ENCODE data around the gene MYRF. TPM values are rescaled to one million over a fixed set of nuclear protein-coding genes. Genes with fewer than 3 reads are reported as not detected.
A peak's percentile ranks its signal among the peaks of the same experiment; 100 is the strongest.

Gene MYRF
- total RNA-seq, 2 donors from 2014 or later: 33.2 to 47.5 TPM

DNA sequence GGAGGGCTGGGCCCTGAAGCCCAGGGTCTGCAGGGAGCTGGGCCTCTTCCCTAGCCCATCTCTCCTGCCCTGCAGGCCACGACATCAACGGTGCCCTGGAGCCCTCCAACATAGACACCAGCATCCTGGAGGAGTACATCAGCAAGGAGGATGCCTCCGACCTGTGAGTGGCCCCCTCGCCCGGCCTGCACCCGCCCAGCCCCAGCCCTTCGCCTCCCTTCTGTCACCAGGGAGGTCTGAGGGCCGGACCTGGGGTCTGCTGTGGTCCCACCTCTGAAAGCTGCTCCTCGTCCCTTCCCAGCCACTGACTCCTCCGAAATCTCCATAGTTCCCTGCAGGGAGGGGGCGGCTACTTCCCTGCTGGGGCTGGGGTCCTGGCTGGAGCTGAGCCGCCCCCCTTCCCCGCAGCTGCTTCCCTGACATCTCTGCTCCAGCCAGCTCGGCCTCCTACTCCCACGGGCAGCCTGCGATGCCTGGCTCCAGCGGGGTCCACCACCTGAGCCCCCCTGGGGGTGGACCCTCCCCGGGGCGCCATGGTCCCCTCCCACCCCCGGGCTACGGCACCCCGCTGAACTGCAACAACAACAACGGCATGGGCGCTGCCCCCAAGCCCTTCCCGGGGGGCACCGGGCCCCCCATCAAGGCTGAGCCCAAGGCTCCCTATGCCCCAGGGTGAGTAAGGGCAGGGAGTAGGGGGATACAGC is 13.3 kb downstream of the MYRF start:
- peaks cover 37% of the 10 kb centered on the region for H3K4me1 ChIP-seq
- no peaks in the 10 kb centered on the region for H3K36me3 ChIP-seq (replicated peaks in 1 of 2; ENCODE audit: insufficient read depth in 1 of 2, low read depth in 2 of 2)
- TF ChIP-seq, protein P1, sequence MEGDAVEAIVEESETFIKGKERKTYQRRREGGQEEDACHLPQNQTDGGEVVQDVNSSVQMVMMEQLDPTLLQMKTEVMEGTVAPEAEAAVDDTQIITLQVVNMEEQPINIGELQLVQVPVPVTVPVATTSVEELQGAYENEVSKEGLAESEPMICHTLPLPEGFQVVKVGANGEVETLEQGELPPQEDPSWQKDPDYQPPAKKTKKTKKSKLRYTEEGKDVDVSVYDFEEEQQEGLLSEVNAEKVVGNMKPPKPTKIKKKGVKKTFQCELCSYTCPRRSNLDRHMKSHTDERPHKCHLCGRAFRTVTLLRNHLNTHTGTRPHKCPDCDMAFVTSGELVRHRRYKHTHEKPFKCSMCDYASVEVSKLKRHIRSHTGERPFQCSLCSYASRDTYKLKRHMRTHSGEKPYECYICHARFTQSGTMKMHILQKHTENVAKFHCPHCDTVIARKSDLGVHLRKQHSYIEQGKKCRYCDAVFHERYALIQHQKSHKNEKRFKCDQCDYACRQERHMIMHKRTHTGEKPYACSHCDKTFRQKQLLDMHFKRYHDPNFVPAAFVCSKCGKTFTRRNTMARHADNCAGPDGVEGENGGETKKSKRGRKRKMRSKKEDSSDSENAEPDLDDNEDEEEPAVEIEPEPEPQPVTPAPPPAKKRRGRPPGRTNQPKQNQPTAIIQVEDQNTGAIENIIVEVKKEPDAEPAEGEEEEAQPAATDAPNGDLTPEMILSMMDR (IDR thresholded peaks at IDR 0.05): no peak
- no peak for TF ChIP-seq POLR2A (IDR thresholded peaks at IDR 0.05)
- H3K9me3 ChIP-seq: no peaks in the 10 kb centered on the region
- no peak overlapping the region for H3K4me3 ChIP-seq
- WGBS, 2 donors: 87 to 100% methylated on average over 9 to 14 of the region's 26 CpGs
- H3K27ac ChIP-seq: peak overlapping the region in 1 of 4 donors; percentile 45
- H3K27me3 ChIP-seq: no peaks in the 10 kb centered on the region
- intact Hi-C loops (cut with DNase I): no loop called here
- no peak for DNase-seq
- ATAC-seq: no peak

DNA sequence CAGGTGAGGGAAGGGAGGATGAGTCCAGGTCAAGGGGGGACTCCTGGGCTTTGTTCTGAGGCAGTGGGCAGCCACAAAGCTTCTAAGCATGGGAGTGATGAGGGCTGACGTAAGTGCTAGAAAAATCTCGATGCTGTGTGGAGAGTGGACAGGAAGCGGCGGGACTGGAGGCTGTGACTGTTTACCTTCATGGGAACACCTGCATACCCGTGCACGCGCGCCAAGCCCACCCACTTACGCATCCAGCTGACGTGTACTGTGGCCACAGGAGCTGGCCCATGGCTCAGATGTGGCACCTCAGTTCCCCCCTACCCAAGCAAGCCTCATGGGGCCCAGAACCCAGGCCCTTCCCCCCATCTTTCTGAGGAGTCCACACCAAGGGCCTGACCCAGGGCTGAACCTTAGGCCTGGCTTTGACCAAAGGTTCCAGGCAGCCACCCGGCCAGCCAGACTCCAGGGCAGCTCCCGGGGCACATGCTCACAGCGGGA is 14.0 kb downstream of the MYRF start:
- H3K9me3 ChIP-seq: no peaks in the 10 kb centered on the region
- H3K4me1 ChIP-seq: peaks cover 34% of the 10 kb centered on the region
- intact Hi-C loops (cut with DNase I): no loop called here
- H3K36me3 ChIP-seq (replicated peaks in 1 of 2; ENCODE audit: insufficient read depth in 1 of 2, low read depth in 2 of 2): no peaks in the 10 kb centered on the region
- H3K4me3 ChIP-seq: no peak overlapping the region
- peak in 1 of 4 donors; percentile 73 for DNase-seq
- no peak for ATAC-seq
- H3K27ac ChIP-seq: peak overlapping the region in 2 of 4 donors; percentile 18 to 45
- 83 to 88% methylated on average over 11 to 13 of the region's 13 CpGs for WGBS, 2 donors
- no peaks in the 10 kb centered on the region for H3K27me3 ChIP-seq
- TF ChIP-seq POLR2A (IDR thresholded peaks at IDR 0.05): no peak
- TF ChIP-seq, protein P1 (IDR thresholded peaks at IDR 0.05): no peak

DNA sequence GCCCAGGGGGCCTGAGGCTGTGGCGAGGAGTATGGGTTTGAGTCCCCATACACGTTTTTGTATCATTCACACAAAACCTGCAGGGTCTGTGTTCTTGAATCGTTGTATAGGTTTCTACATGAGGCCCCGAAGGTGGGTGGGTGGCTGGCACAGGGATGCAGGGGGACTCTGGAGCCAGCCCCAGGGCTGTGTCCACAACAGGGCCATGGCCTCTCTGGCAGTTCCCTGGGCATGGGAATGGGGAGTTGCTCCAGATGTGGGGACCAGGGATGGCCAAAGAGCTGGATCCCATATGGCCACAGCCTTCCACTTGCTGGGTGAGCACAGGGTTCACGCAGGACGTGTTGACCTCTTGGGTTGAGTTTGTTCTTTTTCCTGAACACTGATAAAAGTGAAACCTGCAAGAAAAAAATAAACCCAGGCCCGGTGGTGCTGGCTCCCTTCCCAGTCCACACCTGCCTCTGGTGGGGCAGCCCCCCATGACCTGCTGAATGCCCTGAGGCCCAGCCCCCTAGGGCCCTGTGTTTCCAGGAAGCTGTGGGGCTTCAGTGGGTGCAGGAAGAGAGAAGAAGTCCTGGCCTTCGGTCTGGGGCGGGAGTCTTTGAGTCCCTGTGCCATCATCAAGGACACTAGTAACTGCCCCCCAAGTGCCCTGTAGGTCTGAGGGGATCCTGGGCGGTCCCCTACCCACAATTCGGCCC is 16.1 kb downstream of the MYRF start:
- Histone ChIP-seq H3K9me3 (no peaks in the 10 kb centered on the region), H3K36me3 (replicated peaks in 1 of 2; ENCODE audit: insufficient read depth in 1 of 2, low read depth in 2 of 2) (peaks cover 0 to 1% of the 10 kb centered on the region in 2 donors), H3K27me3 (no peaks in the 10 kb centered on the region), H3K4me3 (no peak overlapping the region), H3K4me1 (peaks cover 46% of the 10 kb centered on the region), H3K27ac (peak overlapping the region; percentile 54 to 70 (median 66))
- WGBS, 2 donors: 44 to 57% methylated on average over 6 to 10 of the region's 11 CpGs
- DNase-seq: peak in 2 of 4 donors; percentile 52 to 68
- ATAC-seq: no peak
- intact Hi-C loops (cut with DNase I): no loop called here
- no peak for TF ChIP-seq POLR2A (IDR thresholded peaks at IDR 0.05)
- TF ChIP-seq, protein P1 (IDR thresholded peaks at IDR 0.05): no peak

DNA sequence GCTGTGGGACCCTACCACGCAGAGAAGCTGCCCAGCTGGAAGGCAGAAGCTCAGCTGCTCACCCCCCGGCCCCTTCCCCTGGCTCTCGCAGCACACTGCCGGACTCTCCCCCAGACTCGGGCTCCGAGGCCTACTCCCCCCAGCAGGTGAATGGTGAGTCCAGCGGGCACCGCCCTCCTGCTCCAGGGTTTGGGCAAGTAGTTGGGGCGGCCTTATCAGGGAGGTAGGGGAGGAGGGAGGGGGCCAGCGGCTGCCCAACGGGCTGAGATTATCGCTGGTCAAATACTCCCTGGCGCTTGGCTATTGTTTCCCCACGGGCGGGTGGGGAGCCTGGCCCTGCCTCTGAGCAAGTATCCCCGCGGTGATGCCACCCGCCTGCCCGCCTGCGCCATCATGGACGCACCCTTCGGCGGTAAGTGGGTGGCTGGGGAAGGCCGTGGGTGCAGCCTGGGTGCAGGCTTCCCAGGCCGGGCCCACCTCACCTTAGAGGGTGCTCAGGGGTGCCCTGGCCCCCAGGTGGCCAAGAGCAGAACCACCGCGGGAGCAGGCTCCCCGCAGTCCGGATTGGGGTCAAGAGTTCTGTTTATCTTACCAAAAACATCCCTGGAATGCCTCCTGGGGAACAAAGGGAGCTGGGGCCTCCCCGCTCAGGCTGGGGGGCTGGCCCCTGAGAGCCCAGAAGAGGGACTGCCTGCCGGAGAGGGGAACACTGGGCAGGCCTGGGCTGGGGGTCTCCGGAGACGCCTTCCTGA is 16.9 kb downstream of the MYRF start:
- H3K9me3 ChIP-seq: no peaks in the 10 kb centered on the region
- intact Hi-C loops (cut with DNase I): no loop called here
- peaks cover 0 to 6% of the 10 kb centered on the region in 2 donors for H3K36me3 ChIP-seq (replicated peaks in 1 of 2; ENCODE audit: insufficient read depth in 1 of 2, low read depth in 2 of 2)
- peaks cover 39% of the 10 kb centered on the region for H3K4me1 ChIP-seq
- ATAC-seq: peak; percentile 59
- H3K27ac ChIP-seq: peak overlapping the region; percentile 54 to 70 (median 66)
- TF ChIP-seq POLR2A (IDR thresholded peaks at IDR 0.05): no peak
- TF ChIP-seq, protein P1 (IDR thresholded peaks at IDR 0.05): peak in 4 of 7 experiments; percentile 37 to 45 (median 40)
- WGBS, 2 donors: 35 to 52% methylated on average over 6 to 33 of the region's 33 CpGs
- peak; percentile 31 to 58 (median 54) for DNase-seq
- no peaks in the 10 kb centered on the region for H3K27me3 ChIP-seq
- no peak overlapping the region for H3K4me3 ChIP-seq
